GM12875 (cell line): Measurements from ENCODE around the gene LYPD5.

Experiments
- H3K4me3 ChIP-seq: one replicate; pipeline ENCODE4 v1.5.1; 2011; ENCODE audit warnings: low read depth, low read length, control low read depth
- CTCF ChIP-seq: IDR thresholded peaks from 2 replicates; pipeline ENCODE4 v1.5.1; 2011; ENCODE audit warnings: low read depth, mild to moderate bottlenecking, control low read depth, inconsistent platforms, low read length, moderate library complexity, borderline replicate concordance; ENCODE audit not compliant: insufficient read depth

LYPD5 gene

GRCh38 chr19:43762814-43763213 lies 39.4 kb downstream of the LYPD5 start:
- no peak overlapping the region for H3K4me3 ChIP-seq
- no peak for TF ChIP-seq CTCF

- TF ChIP-seq CTCF = no peak
- H3K4me3 ChIP-seq = no peak overlapping the region
These were observed 41.3 kb downstream of the LYPD5 start for GRCh38 chr19:43760941-43761340.

- TF ChIP-seq CTCF = peak; percentile 53
- no peak overlapping the region for H3K4me3 ChIP-seq
These were observed 42.7 kb downstream of the LYPD5 start for GRCh38 chr19:43759515-43759914.

GRCh38 chr19:43755256-43755801 lies 46.9 kb downstream of the LYPD5 start:
- TF ChIP-seq CTCF = no peak

GRCh38 chr19:43754503-43755255 lies 47.6 kb downstream of the LYPD5 start, which contains the start of gene SMG9:
Gene SMG9, minus strand, starts transcription at chr19:43754962. Its CDS starts 4,221 bp downstream, at chr19:43750741.
- TF ChIP-seq CTCF = no peak
- peak within 1 kb of the TSS; percentile 85 for H3K4me3 ChIP-seq

More at GRCh38 chr19:43755256-43755801, 46.9 kb downstream of the LYPD5 start:
- peak overlapping the region; percentile 85 for H3K4me3 ChIP-seq

- TF ChIP-seq CTCF = no peak
- H3K4me3 ChIP-seq = peak overlapping the region; percentile 51
These were observed 48.1 kb downstream of the LYPD5 start for GRCh38 chr19:43754253-43754502.

- TF ChIP-seq CTCF = no peak
- no peak overlapping the region for H3K4me3 ChIP-seq
These were observed 49.9 kb downstream of the LYPD5 start for GRCh38 chr19:43752287-43752875.
